ENCODE results near the gene ATP5F1D.

DNA sequence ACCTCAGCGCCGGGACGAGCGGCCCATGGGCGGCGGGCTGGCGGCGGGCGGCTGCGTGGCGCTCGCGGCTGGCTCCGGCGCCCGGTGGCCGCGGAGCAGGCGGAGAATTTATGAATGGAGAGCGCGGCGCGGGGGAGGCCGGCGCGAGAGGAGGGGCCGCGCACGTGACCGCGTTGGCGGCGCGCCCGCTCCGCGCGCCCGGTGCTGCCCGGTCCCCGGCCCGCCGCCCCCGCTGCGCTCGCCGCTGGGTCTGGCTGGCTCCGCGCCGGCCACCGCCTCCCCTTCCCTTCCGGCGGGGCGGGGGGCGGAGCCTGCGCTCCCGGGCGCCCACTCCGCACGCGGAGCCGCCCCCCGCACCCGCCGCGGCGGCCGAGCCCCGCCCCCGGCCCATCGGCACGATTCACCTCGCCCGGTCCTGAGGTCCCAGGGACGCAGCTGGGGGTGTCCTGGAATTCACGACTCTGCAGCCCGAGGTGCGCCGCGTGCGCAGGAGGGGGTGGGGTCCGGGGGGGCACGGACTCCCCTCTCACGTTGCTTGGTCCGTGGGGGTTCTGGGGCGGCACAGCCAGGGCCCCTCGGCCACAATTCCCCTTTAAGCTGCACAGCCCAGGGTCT lies 3.7 kb upstream of the ATP5F1D start, which contains the start of gene CBARP:
- no peak for TF ChIP-seq GATA2 (IDR thresholded peaks at IDR 0.05; ENCODE audit: insufficient read depth, insufficient read length, low read depth, low read length)
- no peak for TF ChIP-seq CTCF (IDR thresholded peaks at IDR 0.05; ENCODE audit: extremely low read depth in 1 of 2, insufficient read depth in 1 of 2, low read depth in 1 of 2, low read length in 2 of 2)
- no peak for TF ChIP-seq POLR2AphosphoS5 (IDR thresholded peaks at IDR 0.05; ENCODE audit: insufficient read depth, low read depth, low read length)
- TF ChIP-seq MYC (IDR thresholded peaks at IDR 0.05; ENCODE audit: low read depth, low read length): no peak
- no peak for TF ChIP-seq EZH2 (IDR thresholded peaks at IDR 0.05; ENCODE audit: borderline replicate concordance, low read depth, low read length, severe bottlenecking)
- peak; percentile 14 for TF ChIP-seq POLR2A (IDR thresholded peaks at IDR 0.05; ENCODE audit: low read depth, low read length)
- TF ChIP-seq, protein P1, sequence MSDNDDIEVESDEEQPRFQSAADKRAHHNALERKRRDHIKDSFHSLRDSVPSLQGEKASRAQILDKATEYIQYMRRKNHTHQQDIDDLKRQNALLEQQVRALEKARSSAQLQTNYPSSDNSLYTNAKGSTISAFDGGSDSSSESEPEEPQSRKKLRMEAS (IDR thresholded peaks at IDR 0.05; ENCODE audit: insufficient read depth, insufficient read length): no peak
- TF ChIP-seq JUN (IDR thresholded peaks at IDR 0.05; ENCODE audit: borderline replicate concordance, insufficient read depth, insufficient read length, low read depth): no peak

Measured in endothelial cell of umbilical vein (primary cell).